ENCODE data around the gene GJB6. TPM values are rescaled to one million over a fixed set of nuclear protein-coding genes. Genes with fewer than 3 reads are reported as not detected.
A peak's percentile ranks its signal among the peaks of the same experiment; 100 is the strongest.

GJB6 gene
- total and polyA plus RNA-seq, 2 donors (not counting 1 experiment from before 2014, with no cell fraction given): not detected

DNA sequence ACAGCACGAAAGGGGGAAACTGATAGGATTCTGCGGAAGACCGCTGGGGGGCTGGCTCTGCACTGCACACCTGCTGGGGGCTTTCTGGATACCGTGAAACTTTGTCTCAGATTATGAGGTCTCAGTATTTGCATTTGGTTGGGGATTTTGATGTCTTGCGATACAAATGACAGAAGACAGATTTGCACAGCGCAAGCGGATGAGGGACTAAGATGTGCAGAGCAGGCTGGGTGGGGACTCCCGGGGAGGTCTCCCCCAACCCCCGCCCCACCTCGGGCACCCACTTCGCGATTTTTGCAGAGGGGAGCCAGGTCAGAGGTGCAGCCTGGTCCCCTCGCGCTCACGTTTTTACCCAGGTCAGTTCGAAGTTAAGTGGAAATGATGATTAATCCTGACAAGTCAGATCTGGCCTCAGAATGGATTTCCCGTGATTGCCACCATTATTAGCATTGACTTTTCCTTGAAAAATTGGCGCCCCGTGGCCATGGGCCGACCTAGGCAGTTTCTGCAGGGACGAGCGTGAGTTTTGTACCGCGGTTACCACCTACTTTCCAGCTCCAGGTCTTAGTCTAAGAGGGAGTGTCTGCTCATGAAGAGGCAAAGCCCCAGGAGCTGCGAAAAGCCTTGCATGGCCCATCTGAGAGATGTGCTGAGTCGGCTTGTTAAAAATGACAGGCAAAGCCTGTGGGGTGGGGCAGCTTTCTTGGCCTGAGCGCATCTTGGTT, 38.0 kb downstream of the GJB6 start:
- no peaks in the 10 kb centered on the region for H4K20me1 ChIP-seq (ENCODE audit: control insufficient read depth, extremely low read depth, insufficient read depth, low read length)
- peaks cover 59% of the 10 kb centered on the region for H3K27me3 ChIP-seq (ENCODE audit: control insufficient read depth, insufficient read depth, low read length)
- TF ChIP-seq, protein P1, sequence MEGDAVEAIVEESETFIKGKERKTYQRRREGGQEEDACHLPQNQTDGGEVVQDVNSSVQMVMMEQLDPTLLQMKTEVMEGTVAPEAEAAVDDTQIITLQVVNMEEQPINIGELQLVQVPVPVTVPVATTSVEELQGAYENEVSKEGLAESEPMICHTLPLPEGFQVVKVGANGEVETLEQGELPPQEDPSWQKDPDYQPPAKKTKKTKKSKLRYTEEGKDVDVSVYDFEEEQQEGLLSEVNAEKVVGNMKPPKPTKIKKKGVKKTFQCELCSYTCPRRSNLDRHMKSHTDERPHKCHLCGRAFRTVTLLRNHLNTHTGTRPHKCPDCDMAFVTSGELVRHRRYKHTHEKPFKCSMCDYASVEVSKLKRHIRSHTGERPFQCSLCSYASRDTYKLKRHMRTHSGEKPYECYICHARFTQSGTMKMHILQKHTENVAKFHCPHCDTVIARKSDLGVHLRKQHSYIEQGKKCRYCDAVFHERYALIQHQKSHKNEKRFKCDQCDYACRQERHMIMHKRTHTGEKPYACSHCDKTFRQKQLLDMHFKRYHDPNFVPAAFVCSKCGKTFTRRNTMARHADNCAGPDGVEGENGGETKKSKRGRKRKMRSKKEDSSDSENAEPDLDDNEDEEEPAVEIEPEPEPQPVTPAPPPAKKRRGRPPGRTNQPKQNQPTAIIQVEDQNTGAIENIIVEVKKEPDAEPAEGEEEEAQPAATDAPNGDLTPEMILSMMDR (conservative IDR thresholded peaks at IDR 0.05 in 1 of 2, IDR thresholded peaks at IDR 0.05 in 1 of 2; ENCODE audit: low read depth in 1 of 2, low read length in 2 of 2): no peak
- peak; percentile 8 for TF ChIP-seq EZH2 (IDR thresholded peaks at IDR 0.05; ENCODE audit: low read length, missing control alignments)
- no peak overlapping the region for H3K4me2 ChIP-seq (ENCODE audit: extremely low read depth, insufficient read depth, low read length)
- no peaks in the 10 kb centered on the region for H3K4me1 ChIP-seq (ENCODE audit: control insufficient read depth, extremely low read depth, insufficient read depth, low read length)
- no peaks in the 10 kb centered on the region for H3K36me3 ChIP-seq (ENCODE audit: control insufficient read depth, insufficient read depth, low read length)
- no peaks in the 10 kb centered on the region for H3K79me2 ChIP-seq (ENCODE audit: control insufficient read depth, insufficient read depth, low read length)
- no peak overlapping the region for H3K27ac ChIP-seq (ENCODE audit: insufficient read depth, low read length)
- H3K9me3 ChIP-seq (ENCODE audit: control insufficient read depth, insufficient read depth, low read depth, low read length): no peaks in the 10 kb centered on the region
- H2AFZ ChIP-seq (ENCODE audit: low read length): no peak overlapping the region
- no peak overlapping the region for H3K4me3 ChIP-seq (replicated peaks in 1 of 4; ENCODE audit: control extremely low read depth in 1 of 4, insufficient read depth in 1 of 4, low read depth in 3 of 4, low read length in 4 of 4)
- H3K9ac ChIP-seq (ENCODE audit: insufficient read depth, low read length): no peak overlapping the region
- DNase-seq (ENCODE audit: low read depth in 2 of 2): no peak

DNA sequence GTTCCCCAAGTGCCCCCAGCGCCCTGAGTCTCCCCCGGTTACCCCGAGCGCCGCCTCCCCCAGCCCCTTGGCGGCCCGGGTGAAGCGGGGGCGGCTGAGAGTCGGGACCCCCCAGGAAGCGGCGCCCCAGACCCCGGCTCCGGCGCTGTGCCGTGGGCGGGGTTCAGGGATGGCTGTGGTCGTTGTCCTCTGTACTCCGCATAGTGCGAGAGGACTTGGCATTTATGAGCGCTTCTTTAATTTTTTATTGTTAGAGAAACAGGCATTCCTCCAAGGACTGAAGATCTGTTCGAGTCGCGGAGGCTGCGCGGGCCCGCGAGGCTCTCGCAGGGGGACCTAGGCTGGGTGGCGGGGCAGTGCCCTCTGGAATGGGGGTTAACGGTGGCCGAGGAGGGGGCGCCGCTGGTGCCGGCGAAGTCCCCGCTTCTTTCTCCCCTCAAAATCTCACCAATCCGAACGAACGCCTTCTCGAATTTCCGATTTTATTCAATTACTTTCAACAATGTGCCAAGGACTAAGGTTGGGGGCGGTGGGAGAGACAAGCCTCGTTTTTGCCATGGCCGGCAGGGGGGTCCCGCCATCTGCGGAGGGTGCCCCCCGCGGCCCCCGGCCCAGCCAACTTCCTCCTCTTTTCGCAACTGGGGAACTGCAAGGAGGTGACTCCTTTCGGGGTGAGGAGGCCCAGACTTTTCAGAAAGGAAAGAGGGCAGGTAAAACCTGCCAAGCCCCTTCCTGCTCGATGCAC, 38.8 kb downstream of the GJB6 start:
- H2AFZ ChIP-seq (ENCODE audit: low read length): no peak overlapping the region
- H3K27me3 ChIP-seq (ENCODE audit: control insufficient read depth, insufficient read depth, low read length): peaks cover 59% of the 10 kb centered on the region
- no peaks in the 10 kb centered on the region for H3K4me1 ChIP-seq (ENCODE audit: control insufficient read depth, extremely low read depth, insufficient read depth, low read length)
- DNase-seq (ENCODE audit: low read depth in 2 of 2): no peak
- H3K27ac ChIP-seq (ENCODE audit: insufficient read depth, low read length): no peak overlapping the region
- H3K4me3 ChIP-seq (replicated peaks in 1 of 4; ENCODE audit: control extremely low read depth in 1 of 4, insufficient read depth in 1 of 4, low read depth in 3 of 4, low read length in 4 of 4): peak overlapping the region in 2 of 4 experiments; percentile 4 to 33
- peak overlapping the region; percentile 54 for H3K4me2 ChIP-seq (ENCODE audit: extremely low read depth, insufficient read depth, low read length)
- no peaks in the 10 kb centered on the region for H3K36me3 ChIP-seq (ENCODE audit: control insufficient read depth, insufficient read depth, low read length)
- no peaks in the 10 kb centered on the region for H3K79me2 ChIP-seq (ENCODE audit: control insufficient read depth, insufficient read depth, low read length)
- H3K9me3 ChIP-seq (ENCODE audit: control insufficient read depth, insufficient read depth, low read depth, low read length): no peaks in the 10 kb centered on the region
- TF ChIP-seq, protein P1 (conservative IDR thresholded peaks at IDR 0.05 in 1 of 2, IDR thresholded peaks at IDR 0.05 in 1 of 2; ENCODE audit: low read depth in 1 of 2, low read length in 2 of 2): no peak
- TF ChIP-seq EZH2 (IDR thresholded peaks at IDR 0.05; ENCODE audit: low read length, missing control alignments): peak; percentile 93
- no peak overlapping the region for H3K9ac ChIP-seq (ENCODE audit: insufficient read depth, low read length)
- H4K20me1 ChIP-seq (ENCODE audit: control insufficient read depth, extremely low read depth, insufficient read depth, low read length): no peaks in the 10 kb centered on the region

DNA sequence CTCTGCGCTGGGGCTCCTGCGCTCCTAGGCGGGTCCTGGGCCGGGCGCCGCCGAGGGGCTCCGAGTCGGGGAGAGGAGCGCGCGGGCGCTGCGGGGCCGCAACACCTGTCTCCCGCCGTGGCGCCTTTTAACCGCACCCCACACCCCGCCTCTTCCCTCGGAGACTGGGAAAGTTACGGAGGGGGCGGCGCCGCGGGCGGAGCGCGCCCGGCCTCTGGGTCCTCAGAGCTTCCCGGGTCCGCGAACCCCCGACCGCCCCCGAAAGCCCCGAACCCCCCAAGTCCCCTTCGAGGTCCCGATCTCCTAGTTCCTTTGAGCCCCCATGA, 39.3 kb downstream of the GJB6 start, which contains the start of gene GJB2:
Gene GJB2, minus strand, starts transcription at position 103 of the 326 bp plus-strand sequence. CDS start 3,357 bp downstream, outside the sequence.
- H3K27me3 ChIP-seq (ENCODE audit: control insufficient read depth, insufficient read depth, low read length): peaks cover 60% of the 10 kb centered on the region
- H3K9ac ChIP-seq (ENCODE audit: insufficient read depth, low read length): no peak within 1 kb of the TSS
- no peak for DNase-seq (ENCODE audit: low read depth in 2 of 2)
- H3K4me3 ChIP-seq (replicated peaks in 1 of 4; ENCODE audit: control extremely low read depth in 1 of 4, insufficient read depth in 1 of 4, low read depth in 3 of 4, low read length in 4 of 4): peak within 1 kb of the TSS; percentile 32 to 49 (median 36)
- H2AFZ ChIP-seq (ENCODE audit: low read length): no peak within 1 kb of the TSS
- no peaks in the 10 kb centered on the region for H3K9me3 ChIP-seq (ENCODE audit: control insufficient read depth, insufficient read depth, low read depth, low read length)
- no peaks in the 10 kb centered on the region for H3K79me2 ChIP-seq (ENCODE audit: control insufficient read depth, insufficient read depth, low read length)
- H3K4me2 ChIP-seq (ENCODE audit: extremely low read depth, insufficient read depth, low read length): peak within 1 kb of the TSS; percentile 79
- H3K4me1 ChIP-seq (ENCODE audit: control insufficient read depth, extremely low read depth, insufficient read depth, low read length): no peaks in the 10 kb centered on the region
- TF ChIP-seq EZH2 (IDR thresholded peaks at IDR 0.05; ENCODE audit: low read length, missing control alignments): no peak
- TF ChIP-seq, protein P1 (conservative IDR thresholded peaks at IDR 0.05 in 1 of 2, IDR thresholded peaks at IDR 0.05 in 1 of 2; ENCODE audit: low read depth in 1 of 2, low read length in 2 of 2): no peak
- H3K36me3 ChIP-seq (ENCODE audit: control insufficient read depth, insufficient read depth, low read length): no peaks in the 10 kb centered on the region
- H3K27ac ChIP-seq (ENCODE audit: insufficient read depth, low read length): no peak within 1 kb of the TSS
- H4K20me1 ChIP-seq (ENCODE audit: control insufficient read depth, extremely low read depth, insufficient read depth, low read length): no peaks in the 10 kb centered on the region
